A549 (cell line): ENCODE measurements around the gene SMAD3.

ENCODE experiments used
- BHLHE40 ChIP-seq: IDR thresholded peaks from 2 replicates; pipeline ENCODE4 v1.6.1; 2012; ENCODE audit warnings: low read depth, low read length, inconsistent platforms
- CTCF ChIP-seq: fragments of >200 bp; sonication (Bioruptor Twin); formaldehyde crosslinking; IDR thresholded peaks from 3 replicates; pipeline ENCODE4 v1.5.1; 2016
- EP300 ChIP-seq, 2 experiments: fragments of >200 bp; sonication (Bioruptor Twin); formaldehyde crosslinking; IDR thresholded peaks; 2 replicates in 1 of 2; 3 replicates in 1 of 2; pipeline ENCODE4 v1.6.1; 2016 to 2017
- POLR2A ChIP-seq: IDR thresholded peaks from 2 replicates; pipeline ENCODE4 v1.6.1; 2012; ENCODE audit warnings: mild to moderate bottlenecking, low read length
- RAD21 ChIP-seq, 2 experiments: fragments of >200 bp in 1 of 2; sonication (Bioruptor Twin) in 1 of 2; formaldehyde crosslinking in 1 of 2; IDR thresholded peaks in 1 of 2; conservative IDR thresholded peaks in 1 of 2; 2 replicates in 1 of 2; 3 replicates in 1 of 2; pipeline ENCODE4 v1.6.1; 2012 to 2018; ENCODE audit warnings: inconsistent platforms in 1 of 2

- TF ChIP-seq RAD21 (conservative IDR thresholded peaks at IDR 0.05 in 1 of 2, IDR thresholded peaks at IDR 0.05 in 1 of 2) (no peak), POLR2A (no peak), CTCF (no peak), BHLHE40 (no peak), EP300 (IDR thresholded peaks at IDR 0.05) (no peak)
Measured at GRCh38 chr15:67202091-67202490, 136.7 kb downstream of the SMAD3 start.
